DMS 273 (cell line): Measurements from ENCODE around the gene VAV3.

Experiments used
- DNase-seq: peaks from one replicate; lab custom pipeline; 2025; ENCODE audit not compliant: unreplicated experiment; lab: John Stamatoyannopoulos, UW

The VAV3 gene

DNA sequence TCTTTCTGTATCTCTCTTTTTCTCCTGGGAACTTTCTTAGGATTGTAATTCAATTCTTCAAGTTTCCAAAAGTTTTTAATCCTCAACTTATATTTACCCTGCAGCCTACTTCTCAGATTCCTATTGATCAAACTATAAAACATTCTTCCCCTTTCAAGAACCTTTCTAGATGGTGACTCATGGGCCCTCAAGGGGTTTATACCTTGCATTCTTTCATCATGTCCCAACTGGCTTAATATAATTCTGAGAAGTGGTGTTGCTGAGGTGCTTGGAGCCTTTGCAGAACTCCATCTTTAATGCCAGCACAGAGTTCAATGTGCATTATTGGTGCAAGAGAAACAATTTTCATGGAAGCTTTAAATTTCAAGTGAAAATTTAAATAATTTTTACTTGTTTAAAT lies 273.4 kb downstream of the VAV3 start:
- peak; percentile 30 for DNase-seq

DNA sequence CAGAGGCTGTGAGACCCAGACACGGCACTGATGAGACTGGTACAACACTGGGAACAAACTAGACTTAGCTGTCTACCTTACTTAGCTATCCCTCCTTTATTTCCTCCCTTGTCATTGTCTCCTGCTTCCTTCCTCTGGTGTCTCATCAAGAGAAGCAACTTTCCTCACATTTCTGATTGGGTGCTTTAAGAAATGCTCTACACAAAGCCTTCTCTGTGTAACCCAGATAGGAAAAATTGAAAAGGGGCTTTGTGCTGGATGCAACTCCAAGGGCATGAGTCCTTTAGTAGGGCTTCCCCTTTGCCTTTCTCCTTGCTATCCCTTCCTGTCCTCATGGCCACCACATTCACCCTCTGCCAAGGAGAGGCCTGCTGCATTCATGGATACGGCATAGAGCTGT lies 274.5 kb downstream of the VAV3 start:
- DNase-seq: peak; percentile 48

GRCh38 chr1:107689733-107690132 lies 275.2 kb downstream of the VAV3 start:
- DNase-seq: peak; percentile 47

GRCh38 chr1:107689159-107689558 lies 275.8 kb downstream of the VAV3 start:
- peak; percentile 74 for DNase-seq

DNA sequence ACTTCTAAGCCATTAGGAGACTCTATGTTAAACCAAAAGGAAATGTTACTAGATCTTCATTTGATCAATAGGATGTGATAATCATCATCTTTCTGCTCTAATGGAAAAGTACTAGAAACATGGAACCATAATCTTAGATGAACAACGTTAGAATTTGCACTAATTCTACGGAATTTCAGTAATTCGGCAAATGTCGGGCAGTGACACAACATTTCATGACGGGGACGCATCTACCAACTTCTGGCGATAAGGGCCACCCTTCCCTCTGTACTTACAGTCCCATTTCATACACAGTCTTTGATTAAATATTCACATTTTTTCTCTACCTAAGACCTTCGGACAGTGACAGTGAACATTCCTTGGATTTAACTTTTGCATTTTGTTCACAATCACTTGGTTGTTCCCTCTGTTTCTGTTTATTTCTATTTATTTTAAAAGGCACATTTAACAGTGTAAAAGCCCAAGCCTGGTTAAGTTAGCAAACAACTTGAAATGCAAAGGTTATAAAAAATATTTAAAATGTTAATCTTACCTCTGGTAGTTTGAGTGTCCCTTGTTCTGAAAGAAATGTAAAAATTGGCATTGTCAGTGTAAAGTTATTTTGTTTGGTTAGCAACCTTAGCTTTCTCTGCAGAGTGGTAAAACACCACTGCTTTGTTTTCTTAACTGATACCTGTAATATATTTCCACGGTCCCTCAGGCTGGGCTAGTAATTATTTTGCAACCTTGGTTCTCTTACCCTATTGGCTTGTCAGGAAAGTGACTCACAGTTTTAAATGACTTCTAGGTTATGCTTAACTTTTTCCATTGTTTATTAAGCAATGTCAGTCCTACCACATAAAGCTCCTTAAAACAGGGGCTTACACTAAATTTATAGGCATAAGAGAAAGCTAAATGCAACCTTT lies 276.9 kb downstream of the VAV3 start:
- DNase-seq: peak; percentile 71

DNA sequence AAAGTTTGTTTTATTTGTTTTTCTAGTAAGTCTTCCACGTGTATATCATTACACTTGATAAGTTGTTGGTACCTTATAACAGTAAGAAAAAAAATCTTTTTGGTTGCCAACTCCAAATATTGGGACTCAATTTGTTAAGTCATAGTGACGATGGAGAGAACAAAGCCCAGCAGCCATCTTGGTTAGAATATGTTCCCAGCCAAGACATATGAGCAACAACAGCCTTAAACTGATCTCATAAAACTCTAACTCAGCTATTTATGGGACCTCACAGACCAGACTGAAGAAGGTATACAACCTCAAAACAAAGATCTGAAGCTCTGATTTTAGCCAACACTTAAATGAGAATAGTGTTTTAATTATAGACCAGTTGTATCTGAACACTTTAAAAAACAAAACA lies 281.3 kb downstream of the VAV3 start:
- peak; percentile 70 for DNase-seq

GRCh38 chr1:107683191-107683657 lies 281.8 kb downstream of the VAV3 start:
- DNase-seq: peak; percentile 74

GRCh38 chr1:107682467-107682866 lies 282.5 kb downstream of the VAV3 start:
- DNase-seq: peak; percentile 27

DNA sequence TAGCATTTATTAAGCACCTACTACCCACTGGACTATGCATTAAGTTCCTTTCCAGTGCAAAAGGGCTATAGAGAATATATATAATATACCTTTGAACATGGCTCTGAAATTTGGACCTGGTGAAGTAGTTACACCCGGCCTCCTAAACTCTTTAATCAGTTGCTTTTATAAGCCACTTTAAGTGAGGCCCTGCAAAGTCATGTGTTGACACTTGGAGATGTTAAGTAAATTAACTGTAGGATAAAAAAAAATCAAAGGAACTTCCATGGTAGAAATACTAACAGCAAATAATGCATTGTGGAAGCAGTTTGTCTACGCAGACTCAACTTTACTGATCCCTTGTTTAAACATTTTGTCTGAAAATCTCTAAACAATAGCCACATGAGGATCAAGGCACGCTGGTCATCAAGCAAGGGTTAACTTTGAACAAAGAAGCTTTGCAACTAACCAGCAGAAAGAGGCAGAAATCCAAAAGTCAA lies 283.9 kb downstream of the VAV3 start:
- DNase-seq: peak; percentile 44

- peak; percentile 64 for DNase-seq
Measured at GRCh38 chr1:107680579-107680985, 284.4 kb downstream of the VAV3 start.

DNA sequence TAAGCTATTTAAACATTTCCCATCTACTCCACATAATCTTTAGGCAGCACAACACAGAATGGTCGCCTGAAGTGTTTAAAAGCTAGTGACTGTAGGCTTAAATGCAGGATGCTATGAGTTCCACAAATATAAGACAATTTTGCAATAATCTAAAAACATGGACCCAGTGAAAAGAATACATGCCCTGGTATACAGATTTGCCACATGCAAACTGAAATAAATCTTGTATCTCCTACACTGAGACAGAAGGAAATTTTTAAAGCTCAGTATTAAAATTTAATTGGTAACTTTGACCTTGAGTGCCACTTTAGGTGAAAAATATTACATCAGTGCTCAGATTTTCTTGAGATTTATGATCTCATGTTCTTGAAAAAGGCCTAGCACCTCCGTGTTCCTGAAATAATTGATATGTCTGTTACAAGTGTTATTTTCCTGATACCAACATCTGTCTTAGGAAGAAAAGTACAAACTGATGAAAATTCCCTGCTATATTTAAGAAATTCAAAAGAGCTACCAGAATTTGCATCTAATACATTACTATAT lies 285.5 kb downstream of the VAV3 start:
- DNase-seq: peak; percentile 35

DNA sequence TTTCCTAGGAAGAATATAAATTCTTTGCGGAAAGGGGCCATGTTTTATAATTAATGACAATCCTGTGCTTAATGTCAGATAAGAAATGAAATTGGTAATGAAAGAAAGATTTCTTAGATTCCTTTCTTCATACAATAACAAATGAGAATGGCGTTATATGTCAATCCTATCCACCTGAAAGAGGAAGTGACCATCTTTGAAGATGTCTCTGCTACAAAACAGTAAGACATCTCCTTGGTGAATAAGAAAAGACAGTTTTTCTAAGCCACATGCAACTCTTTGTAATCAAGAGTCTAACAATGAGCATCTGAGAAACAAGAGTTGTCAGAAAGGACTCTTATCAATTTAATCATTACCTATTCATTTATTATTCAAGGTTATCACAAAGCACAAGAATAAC lies 286.0 kb downstream of the VAV3 start:
- peak; percentile 32 for DNase-seq

- DNase-seq: peak; percentile 33
Measured at GRCh38 chr1:107677697-107678096, 287.3 kb downstream of the VAV3 start.

GRCh38 chr1:107674486-107674885 lies 290.5 kb downstream of the VAV3 start:
- DNase-seq: no peak

DNA sequence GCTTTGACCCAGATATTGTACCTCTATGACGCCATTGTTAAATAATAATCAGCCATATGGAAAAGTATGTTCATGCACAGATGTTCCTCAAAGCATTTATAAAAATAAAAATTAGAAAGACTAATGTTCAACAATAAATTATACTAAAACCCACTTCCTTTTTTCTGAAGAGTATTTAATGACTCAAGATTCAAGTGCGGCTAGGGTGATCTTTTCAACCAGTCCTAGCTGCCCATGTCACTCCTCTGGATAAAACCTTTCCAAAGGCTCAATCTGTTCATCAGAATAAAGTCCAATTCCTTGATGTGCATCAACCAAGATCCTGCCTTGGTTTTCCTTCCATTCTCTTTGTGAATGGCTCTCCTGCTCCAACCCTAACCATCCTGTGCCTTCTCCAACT lies 292.0 kb downstream of the VAV3 start:
- DNase-seq: no peak

DNA sequence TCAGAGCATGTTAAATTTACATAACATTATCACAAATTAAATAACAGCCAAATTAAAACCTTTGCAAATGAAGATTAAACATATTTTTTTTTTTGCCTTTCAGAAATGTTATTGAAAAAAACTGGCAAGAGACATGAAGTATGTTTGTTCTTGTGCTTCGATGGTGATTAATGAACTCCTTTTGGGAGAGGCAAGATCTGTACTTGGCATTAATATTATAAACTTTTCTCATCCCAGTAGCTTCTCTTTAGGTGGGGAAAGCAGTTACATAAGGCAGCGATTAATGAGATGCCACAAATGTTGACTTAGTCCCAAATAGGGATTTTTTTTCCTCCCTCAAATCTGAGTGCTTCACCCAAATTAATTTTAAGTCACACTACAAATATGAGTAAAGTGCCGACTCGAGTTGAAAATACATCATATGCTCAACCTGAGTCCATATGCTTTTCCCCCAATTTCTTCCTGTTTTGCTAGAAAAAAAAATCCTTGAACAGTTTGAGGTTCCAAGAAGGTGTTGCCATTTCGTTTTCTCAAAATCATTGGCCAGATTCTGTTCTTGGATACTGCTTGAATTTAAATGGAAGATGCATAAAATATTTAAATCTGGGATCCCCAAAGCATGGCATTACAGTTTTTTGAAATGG lies 294.5 kb downstream of the VAV3 start:
- peak; percentile 67 for DNase-seq

DNA sequence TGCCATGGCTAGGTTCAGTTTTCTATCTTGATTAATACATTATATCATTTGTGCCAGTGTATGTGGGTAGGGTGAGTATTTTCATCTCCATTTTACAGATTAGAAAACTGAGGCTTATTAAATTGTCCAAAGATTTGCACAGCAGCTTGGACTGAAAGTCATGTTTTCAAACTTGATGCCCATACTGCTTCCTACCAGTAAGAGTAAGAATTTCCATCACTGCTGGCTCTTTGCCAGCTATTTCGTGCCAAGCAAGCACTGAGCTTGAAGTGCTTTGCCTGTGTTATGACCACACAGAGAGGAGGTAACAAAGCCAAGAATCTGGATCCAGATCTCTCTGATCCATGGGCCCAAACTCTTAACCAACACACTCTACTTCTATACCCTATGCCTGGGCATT lies 295.0 kb downstream of the VAV3 start:
- peak; percentile 96 for DNase-seq

- DNase-seq: peak; percentile 39
Measured at GRCh38 chr1:107668762-107669161, 296.2 kb downstream of the VAV3 start.

GRCh38 chr1:107666493-107666892 lies 298.5 kb downstream of the VAV3 start:
- DNase-seq: no peak

DNA sequence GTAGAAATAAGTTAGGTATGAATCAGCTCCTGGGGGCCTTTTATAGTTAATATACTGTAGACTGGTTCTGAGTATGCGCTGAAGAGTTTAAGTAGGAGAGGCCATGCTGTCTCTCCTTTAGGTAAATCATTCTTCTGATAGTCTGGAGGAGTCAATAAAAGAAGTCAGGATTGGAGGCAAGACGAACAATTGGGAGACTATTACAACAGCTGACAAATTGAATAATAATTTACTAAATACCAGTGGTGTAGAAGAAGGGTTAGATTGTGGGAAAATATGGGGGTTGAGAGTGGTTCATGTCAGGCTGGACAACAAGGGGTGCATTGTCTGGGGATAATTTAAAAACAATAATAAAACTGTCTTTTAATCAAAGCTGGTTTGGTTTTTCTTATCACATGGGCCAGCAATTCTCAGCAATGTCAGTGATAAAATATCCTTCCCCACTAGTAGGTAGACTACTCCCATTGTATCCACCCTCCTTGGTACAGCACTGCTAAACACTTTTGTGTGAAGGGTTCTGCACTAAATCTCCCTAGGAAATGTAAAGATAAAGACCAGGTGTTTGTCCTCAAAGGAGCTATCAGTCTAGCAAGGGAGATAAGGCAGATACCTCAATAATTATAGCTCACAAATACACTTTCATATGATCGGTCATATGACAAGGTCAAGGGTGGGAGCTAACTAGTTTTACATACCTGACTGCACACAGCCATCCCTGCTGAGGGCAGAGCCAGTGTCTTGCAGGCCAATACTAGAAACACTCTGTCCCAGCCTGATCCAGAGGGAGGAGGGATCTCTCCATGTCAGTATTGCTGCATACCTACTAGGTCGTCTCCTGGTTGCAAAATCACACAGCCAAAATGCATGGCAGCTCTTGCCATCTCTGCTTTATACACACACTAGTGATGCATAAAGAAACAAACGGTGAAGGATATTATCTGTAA lies 299.7 kb downstream of the VAV3 start:
- DNase-seq: no peak

- DNase-seq: no peak
Measured at GRCh38 chr1:107662971-107663370, 302.0 kb downstream of the VAV3 start.
